CD4-positive, alpha-beta T cell treated with Interferon alpha-2 for 1 hour (primary cell): ENCODE measurements around the gene RALGPS1.
"Not testable (repeated sequence)": the region's sequence is repeated elsewhere in the genome, so short reads cannot be mapped to it uniquely, and the experiment has no call there.

Experiments used
- DNase-seq, 2 donors: peaks; one replicate each; pipeline ENCODE4 v3.0.0-alpha.2; 2020 to 2022

RALGPS1 gene

GRCh38 chr9:127162046-127162863 is 247.7 kb downstream of the RALGPS1 start:
- DNase-seq: peak in 1 of 2 donors; percentile 1

DNA sequence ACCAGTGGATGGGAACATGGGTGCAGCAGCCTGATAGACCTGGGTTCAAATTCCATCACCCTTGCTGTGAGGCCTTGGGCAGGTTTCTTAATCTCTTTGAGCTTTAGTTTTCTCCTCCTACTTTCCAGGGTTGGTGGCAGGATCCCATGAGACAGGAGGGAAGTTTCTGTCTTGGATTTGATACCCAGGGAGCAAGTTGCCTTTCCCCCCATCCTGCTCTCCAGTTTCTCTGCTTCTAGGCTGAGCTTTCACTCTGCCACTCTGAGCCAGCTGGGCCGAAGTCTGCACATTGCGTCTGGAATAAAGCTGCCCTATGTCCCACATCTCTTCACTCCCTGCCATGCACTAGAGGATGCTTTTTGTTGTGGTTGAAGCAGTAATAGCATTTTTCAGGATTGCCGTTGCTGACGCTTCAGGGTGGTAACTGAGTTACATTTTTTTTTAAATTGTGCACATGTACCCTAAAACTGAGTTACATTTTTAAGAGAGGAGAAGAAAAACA is 248.3 kb downstream of the RALGPS1 start:
- DNase-seq: no peak

- DNase-seq: no peak
Measured at GRCh38 chr9:127163409-127163808, 248.8 kb downstream of the RALGPS1 start.

GRCh38 chr9:127165116-127165515 is 250.5 kb downstream of the RALGPS1 start:
- no peak for DNase-seq

DNA sequence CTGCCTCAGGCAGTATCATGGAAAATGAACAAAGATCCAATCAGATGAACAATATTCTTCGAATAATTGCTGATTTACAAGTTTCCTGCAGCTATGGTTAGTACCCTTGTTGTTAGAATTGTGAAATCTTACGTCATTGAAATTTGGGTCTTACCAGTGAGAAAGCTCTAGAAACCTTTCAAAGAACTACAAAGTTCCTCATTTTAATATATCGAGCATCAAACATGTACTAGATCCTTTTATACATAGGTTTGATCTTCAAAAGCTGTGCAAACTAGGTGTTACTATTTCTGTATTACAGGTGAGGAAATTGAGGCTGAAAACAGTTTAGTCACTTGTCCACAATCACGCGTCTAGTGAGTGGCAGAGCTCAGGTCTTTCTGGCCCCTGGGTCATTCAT is 251.5 kb downstream of the RALGPS1 start:
- no peak for DNase-seq

DNA sequence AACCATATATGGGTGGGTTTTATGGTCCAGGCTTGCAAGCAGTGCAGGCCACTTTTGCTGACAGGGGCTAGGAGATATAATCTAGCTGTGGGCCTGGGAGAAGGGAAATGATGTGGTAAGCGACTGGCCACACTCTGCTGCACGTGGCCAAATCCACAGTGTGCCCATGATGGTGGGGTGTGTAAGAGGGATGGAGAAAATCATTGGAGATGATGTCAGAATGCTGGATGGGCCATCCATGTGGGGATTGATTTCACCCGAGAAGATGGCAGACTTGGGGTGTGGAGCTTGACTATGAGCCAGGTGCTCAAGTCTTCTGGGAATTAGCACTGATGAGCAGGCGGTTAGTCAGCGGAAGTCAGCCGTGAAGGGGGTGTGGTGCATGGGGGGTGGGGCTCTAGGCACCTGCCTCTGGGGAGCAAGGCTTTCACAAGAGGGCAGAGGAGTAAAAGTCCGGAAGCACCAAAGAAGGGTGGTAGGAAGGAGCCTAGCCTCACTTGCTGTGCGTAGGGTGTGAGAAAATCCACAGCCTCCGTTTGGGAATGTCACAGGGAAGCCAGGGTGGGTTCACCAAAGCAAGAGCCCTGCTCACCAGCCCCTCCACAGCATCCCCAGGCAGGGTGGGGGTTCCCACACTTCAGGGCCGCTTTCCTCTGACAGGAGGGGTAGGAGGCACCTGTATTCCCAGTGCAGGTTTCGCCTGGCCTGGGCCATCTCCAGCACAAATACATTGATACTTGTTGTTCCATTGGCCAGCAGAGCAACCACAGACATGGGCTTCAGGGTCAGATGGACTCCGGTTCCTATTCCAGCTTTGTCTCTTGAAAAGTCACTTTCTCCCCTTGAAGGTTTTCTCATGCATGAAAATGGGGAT is 252.3 kb downstream of the RALGPS1 start:
- peak in 1 of 2 donors; percentile 65 for DNase-seq

GRCh38 chr9:127167560-127168326 is 253.2 kb downstream of the RALGPS1 start:
- DNase-seq: no peak

GRCh38 chr9:127168756-127169574 is 254.4 kb downstream of the RALGPS1 start:
- DNase-seq: no peak

GRCh38 chr9:127169575-127169883 is 254.9 kb downstream of the RALGPS1 start:
- no peak for DNase-seq

GRCh38 chr9:127170103-127170502 is 255.5 kb downstream of the RALGPS1 start:
- no peak for DNase-seq

GRCh38 chr9:127170652-127171051 is 256.1 kb downstream of the RALGPS1 start:
- no peak for DNase-seq

DNA sequence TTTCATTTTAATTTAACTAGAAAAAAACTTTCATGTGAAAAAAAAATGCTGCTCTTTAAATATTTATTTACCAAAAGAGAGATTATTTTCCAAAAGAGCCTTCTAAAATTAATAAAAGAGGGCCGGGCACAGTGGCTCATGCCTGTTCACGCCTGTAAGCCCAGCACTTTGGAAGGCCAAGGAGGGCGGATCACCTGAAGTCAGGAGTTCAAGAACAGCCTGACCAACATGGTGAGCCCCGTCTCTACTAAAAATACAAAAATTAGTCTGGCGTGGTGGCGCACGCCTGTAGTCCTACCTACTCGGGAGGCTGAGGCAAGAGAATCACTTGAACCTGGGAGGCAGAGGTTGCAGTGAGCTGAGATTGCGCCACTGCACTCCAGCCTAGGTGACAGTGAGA is 256.8 kb downstream of the RALGPS1 start:
- not testable (repeated sequence) for DNase-seq

DNA sequence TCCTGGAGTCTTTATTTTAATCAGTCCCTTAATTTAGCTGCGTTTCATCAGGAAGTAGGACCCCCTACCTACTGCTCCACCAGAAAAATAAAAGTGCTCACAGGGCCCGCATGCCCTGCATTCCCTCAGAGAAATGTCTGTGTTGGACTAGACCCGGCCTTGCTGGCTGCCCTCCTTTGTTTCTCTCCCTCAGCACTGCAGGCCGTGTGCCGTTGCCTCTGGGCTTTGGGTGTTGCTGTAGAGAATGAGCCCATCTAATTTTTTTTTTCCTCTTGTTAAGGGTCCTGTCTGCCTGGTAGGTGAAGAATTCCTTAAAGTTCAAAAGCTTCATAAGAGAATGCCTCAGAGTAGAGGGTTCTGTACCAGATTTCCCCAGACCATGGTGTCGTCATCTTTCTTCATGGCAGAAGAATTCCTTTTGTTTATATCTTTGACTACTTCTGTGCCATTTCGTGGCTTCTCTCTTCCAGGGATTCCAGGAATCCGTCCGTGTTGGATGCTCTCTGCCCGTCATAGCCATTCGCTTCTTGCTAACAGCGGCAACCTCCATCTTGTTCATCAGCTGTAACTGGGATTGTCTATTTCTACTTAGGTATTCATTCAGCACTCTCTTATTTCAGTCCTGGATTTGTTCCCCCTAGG is 257.6 kb downstream of the RALGPS1 start:
- no peak for DNase-seq

DNA sequence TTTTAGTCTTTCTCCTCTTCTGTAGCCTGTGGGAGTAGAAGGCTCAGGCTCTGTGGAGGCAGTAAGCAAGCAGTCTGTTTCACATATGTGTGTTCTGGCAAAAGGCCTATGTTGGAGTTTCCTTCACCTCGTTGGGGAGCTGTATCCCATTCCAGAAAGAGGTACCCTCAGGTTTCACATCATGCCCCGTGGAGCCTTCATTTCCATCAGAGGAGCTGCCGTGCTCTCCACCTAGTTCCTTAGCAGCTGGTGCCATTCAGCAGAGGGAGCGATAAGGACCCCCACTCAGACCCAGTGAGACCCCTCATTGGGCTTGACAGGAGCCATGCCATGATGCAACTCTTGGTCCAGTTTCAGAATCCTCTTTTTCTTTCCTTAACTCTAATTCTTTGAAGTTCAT is 258.5 kb downstream of the RALGPS1 start:
- no peak for DNase-seq

GRCh38 chr9:127174386-127175318 is 260.1 kb downstream of the RALGPS1 start:
- DNase-seq: no peak

DNA sequence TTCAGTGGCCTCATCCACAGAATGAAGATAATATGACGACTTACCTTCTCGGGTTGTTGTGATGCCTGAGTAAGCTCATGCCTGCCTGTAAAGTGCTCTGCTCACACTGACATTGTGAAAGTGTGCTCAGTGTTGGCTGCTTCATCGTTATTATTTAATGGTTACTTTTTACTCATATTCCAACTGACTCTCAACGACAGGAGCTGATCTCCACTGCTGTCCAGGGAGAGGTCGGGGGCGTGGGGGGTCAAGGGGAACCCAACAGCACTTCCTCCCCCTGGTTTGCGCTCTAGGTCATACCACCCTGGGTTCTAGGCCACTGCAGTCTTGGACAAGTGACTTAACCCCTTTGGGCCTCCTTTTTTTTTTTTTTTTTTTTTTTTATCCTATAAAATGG is 260.7 kb downstream of the RALGPS1 start:
- no peak for DNase-seq

GRCh38 chr9:127175764-127176163 is 261.2 kb downstream of the RALGPS1 start:
- DNase-seq: no peak

- DNase-seq: no peak
Measured at GRCh38 chr9:127176631-127177030, 262.0 kb downstream of the RALGPS1 start.

- no peak for DNase-seq
Measured at GRCh38 chr9:127177231-127177630, 262.6 kb downstream of the RALGPS1 start.

DNA sequence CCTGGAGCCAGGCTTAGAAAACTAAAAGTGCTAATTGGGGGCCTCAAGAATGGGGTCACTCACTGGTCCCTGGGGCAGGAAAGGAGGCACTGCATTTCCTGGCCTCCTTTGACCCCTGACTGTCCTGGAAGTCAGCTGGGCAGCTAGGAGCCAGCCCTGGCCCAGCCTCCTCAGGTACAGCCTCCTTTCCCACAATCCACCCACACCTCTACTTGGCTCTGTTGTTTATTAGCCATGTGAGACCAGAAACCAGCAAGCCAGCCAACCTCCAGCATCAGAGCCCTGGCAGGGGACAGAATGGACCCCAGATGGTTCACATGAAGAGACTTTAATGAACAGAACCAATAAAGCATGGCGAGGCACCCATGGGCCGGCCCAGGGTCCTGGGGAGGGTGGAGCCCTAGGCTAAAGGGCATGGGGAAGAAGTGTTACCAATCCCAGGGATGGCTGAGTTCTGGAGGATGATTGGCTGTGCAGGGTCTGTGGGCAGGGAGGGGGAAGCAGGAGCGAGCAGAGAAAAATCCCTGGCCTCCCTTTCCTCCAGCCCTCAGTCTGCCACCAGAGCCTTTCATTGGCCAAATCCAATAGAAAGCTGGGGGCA is 263.2 kb downstream of the RALGPS1 start:
- no peak for DNase-seq
